ENCODE data around the gene GATA2. TPM values are rescaled to one million over a fixed set of nuclear protein-coding genes. Genes with fewer than 3 reads are reported as not detected.

GATA2 gene
- total and polyA plus RNA-seq, 2 experiments from 2014 or later, result 0.52 to 0.83 TPM

DNA sequence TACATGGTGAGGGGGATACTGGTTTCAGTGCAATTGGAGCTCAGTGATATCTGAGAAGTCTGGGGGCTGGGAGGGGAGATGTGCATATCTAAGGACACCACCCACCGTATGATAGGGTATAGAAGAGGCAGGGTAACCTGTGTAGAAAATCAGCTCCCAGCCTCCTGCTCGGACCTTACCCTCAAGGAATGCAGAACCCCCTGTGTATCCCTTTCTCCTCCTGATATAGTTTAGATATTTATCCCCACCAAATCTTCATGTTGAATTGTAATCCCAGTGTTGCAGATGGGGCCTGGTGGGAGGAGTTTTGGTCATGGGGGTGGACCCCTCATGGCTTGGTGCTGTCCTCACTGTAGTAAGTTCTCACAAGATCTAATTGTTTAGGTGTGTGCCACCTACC lies 48.2 kb upstream of the GATA2 start:
- ATAC-seq (no peak), DNase-seq (ENCODE audit: low spot score) (no peak)
- Histone ChIP-seq H3K4me1 (ENCODE audit: insufficient read depth) (no peaks in the 10 kb centered on the region), H3F3A (replicated peaks; ENCODE audit: low read depth) (no peaks in the 10 kb centered on the region), H3K4me2 (no peak overlapping the region), H3K4me3 (no peak overlapping the region), H4K20me1 (replicated peaks; ENCODE audit: insufficient read depth) (no peaks in the 10 kb centered on the region), H3K9me2 (ENCODE audit: insufficient read depth) (peaks cover 13% of the 10 kb centered on the region; the same call in 1 of the 2 replicates), H3K27me3 (ENCODE audit: insufficient read depth) (no peaks in the 10 kb centered on the region), H3K27ac (ENCODE audit: low read depth) (no peak overlapping the region), H3K79me2 (replicated peaks; ENCODE audit: insufficient read depth) (no peaks in the 10 kb centered on the region), H3K36me3 (ENCODE audit: insufficient read depth) (no peaks in the 10 kb centered on the region), H2AFZ (no peak overlapping the region)
- Mint-ChIP-seq H3K4me3 (no peak overlapping the region), H3K9me3 (peaks cover 18% of the 10 kb centered on the region), H3K27me3 (ENCODE audit: insufficient read depth, low read depth, poor library complexity) (peaks cover 5% of the 10 kb centered on the region), H3K27ac (no peak overlapping the region), H3K4me1 (no peaks in the 10 kb centered on the region), H3K36me3 (ENCODE audit: low read depth) (peaks cover 4% of the 10 kb centered on the region; the same call in 2 of the 3 replicates)
- TF ChIP-seq, protein P1, sequence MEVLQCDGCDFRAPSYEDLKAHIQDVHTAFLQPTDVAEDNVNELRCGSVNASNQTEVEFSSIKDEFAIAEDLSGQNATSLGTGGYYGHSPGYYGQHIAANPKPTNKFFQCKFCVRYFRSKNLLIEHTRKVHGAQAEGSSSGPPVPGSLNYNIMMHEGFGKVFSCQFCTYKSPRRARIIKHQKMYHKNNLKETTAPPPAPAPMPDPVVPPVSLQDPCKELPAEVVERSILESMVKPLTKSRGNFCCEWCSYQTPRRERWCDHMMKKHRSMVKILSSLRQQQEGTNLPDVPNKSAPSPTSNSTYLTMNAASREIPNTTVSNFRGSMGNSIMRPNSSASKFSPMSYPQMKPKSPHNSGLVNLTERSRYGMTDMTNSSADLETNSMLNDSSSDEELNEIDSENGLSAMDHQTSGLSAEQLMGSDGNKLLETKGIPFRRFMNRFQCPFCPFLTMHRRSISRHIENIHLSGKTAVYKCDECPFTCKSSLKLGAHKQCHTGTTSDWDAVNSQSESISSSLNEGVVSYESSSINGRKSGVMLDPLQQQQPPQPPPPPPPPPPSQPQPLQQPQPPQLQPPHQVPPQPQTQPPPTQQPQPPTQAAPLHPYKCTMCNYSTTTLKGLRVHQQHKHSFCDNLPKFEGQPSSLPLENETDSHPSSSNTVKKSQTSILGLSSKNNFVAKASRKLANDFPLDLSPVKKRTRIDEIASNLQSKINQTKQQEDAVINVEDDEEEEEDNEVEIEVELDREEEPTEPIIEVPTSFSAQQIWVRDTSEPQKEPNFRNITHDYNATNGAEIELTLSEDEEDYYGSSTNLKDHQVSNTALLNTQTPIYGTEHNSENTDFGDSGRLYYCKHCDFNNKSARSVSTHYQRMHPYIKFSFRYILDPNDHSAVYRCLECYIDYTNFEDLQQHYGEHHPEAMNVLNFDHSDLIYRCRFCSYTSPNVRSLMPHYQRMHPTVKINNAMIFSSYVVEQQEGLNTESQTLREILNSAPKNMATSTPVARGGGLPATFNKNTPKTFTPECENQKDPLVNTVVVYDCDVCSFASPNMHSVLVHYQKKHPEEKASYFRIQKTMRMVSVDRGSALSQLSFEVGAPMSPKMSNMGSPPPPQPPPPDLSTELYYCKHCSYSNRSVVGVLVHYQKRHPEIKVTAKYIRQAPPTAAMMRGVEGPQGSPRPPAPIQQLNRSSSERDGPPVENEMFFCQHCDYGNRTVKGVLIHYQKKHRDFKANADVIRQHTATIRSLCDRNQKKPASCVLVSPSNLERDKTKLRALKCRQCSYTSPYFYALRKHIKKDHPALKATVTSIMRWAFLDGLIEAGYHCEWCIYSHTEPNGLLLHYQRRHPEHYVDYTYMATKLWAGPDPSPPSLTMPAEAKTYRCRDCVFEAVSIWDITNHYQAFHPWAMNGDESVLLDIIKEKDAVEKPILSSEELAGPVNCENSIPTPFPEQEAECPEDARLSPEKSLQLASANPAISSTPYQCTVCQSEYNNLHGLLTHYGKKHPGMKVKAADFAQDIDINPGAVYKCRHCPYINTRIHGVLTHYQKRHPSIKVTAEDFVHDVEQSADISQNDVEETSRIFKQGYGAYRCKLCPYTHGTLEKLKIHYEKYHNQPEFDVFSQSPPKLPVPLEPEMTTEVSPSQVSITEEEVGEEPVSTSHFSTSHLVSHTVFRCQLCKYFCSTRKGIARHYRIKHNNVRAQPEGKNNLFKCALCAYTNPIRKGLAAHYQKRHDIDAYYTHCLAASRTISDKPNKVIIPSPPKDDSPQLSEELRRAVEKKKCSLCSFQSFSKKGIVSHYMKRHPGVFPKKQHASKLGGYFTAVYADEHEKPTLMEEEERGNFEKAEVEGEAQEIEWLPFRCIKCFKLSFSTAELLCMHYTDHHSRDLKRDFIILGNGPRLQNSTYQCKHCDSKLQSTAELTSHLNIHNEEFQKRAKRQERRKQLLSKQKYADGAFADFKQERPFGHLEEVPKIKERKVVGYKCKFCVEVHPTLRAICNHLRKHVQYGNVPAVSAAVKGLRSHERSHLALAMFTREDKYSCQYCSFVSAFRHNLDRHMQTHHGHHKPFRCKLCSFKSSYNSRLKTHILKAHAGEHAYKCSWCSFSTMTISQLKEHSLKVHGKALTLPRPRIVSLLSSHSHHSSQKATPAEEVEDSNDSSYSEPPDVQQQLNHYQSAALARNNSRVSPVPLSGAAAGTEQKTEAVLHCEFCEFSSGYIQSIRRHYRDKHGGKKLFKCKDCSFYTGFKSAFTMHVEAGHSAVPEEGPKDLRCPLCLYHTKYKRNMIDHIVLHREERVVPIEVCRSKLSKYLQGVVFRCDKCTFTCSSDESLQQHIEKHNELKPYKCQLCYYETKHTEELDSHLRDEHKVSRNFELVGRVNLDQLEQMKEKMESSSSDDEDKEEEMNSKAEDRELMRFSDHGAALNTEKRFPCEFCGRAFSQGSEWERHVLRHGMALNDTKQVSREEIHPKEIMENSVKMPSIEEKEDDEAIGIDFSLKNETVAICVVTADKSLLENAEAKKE (CRISPR knock-in tag; IDR thresholded peaks at IDR 0.05), result no peak
- TF ChIP-seq NANOG (IDR thresholded peaks at IDR 0.05; ENCODE audit: borderline replicate concordance), result no peak
- TF ChIP-seq, protein P2, sequence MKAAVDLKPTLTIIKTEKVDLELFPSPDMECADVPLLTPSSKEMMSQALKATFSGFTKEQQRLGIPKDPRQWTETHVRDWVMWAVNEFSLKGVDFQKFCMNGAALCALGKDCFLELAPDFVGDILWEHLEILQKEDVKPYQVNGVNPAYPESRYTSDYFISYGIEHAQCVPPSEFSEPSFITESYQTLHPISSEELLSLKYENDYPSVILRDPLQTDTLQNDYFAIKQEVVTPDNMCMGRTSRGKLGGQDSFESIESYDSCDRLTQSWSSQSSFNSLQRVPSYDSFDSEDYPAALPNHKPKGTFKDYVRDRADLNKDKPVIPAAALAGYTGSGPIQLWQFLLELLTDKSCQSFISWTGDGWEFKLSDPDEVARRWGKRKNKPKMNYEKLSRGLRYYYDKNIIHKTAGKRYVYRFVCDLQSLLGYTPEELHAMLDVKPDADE (IDR thresholded peaks at IDR 0.05), result no peak
- TF ChIP-seq, protein P3, sequence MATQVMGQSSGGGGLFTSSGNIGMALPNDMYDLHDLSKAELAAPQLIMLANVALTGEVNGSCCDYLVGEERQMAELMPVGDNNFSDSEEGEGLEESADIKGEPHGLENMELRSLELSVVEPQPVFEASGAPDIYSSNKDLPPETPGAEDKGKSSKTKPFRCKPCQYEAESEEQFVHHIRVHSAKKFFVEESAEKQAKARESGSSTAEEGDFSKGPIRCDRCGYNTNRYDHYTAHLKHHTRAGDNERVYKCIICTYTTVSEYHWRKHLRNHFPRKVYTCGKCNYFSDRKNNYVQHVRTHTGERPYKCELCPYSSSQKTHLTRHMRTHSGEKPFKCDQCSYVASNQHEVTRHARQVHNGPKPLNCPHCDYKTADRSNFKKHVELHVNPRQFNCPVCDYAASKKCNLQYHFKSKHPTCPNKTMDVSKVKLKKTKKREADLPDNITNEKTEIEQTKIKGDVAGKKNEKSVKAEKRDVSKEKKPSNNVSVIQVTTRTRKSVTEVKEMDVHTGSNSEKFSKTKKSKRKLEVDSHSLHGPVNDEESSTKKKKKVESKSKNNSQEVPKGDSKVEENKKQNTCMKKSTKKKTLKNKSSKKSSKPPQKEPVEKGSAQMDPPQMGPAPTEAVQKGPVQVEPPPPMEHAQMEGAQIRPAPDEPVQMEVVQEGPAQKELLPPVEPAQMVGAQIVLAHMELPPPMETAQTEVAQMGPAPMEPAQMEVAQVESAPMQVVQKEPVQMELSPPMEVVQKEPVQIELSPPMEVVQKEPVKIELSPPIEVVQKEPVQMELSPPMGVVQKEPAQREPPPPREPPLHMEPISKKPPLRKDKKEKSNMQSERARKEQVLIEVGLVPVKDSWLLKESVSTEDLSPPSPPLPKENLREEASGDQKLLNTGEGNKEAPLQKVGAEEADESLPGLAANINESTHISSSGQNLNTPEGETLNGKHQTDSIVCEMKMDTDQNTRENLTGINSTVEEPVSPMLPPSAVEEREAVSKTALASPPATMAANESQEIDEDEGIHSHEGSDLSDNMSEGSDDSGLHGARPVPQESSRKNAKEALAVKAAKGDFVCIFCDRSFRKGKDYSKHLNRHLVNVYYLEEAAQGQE (IDR thresholded peaks at IDR 0.05; ENCODE audit: unreplicated experiment), result no peak
- no peak for TF ChIP-seq ZNF114 (CRISPR knock-in tag; IDR thresholded peaks at IDR 0.05)
- TF ChIP-seq EZH2 (IDR thresholded peaks at IDR 0.05; ENCODE audit: low read depth, unreplicated experiment), result no peak
- no peak for TF ChIP-seq JUNB (IDR thresholded peaks at IDR 0.05; ENCODE audit: unreplicated experiment)
- no peak for TF ChIP-seq CREB1 (CRISPR knock-in tag; IDR thresholded peaks at IDR 0.05; ENCODE audit: low read depth)
- TF ChIP-seq, protein P4, sequence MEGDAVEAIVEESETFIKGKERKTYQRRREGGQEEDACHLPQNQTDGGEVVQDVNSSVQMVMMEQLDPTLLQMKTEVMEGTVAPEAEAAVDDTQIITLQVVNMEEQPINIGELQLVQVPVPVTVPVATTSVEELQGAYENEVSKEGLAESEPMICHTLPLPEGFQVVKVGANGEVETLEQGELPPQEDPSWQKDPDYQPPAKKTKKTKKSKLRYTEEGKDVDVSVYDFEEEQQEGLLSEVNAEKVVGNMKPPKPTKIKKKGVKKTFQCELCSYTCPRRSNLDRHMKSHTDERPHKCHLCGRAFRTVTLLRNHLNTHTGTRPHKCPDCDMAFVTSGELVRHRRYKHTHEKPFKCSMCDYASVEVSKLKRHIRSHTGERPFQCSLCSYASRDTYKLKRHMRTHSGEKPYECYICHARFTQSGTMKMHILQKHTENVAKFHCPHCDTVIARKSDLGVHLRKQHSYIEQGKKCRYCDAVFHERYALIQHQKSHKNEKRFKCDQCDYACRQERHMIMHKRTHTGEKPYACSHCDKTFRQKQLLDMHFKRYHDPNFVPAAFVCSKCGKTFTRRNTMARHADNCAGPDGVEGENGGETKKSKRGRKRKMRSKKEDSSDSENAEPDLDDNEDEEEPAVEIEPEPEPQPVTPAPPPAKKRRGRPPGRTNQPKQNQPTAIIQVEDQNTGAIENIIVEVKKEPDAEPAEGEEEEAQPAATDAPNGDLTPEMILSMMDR (conservative IDR thresholded peaks at IDR 0.05; ENCODE audit: low read depth in 2 of 2), result no peak
- no peak for TF ChIP-seq EZH2phosphoT487 (IDR thresholded peaks at IDR 0.05; ENCODE audit: unreplicated experiment)
- TF ChIP-seq POLR2AphosphoS5 (IDR thresholded peaks at IDR 0.05; ENCODE audit: low read depth), result no peak
- no peak for TF ChIP-seq STAT1 (IDR thresholded peaks at IDR 0.05; ENCODE audit: unreplicated experiment)

Measured in GM23338 (cell line).